Stimulated activated CD8-positive, alpha-beta memory T cell treated with anti-CD3 and anti-CD28 coated beads, Interleukin-7, amount 100 ng/mL, for 4 hours (primary cell): Measurements from ENCODE around the gene CNTNAP5.

Source experiments
- DNase-seq, 2 donors: peaks; one replicate each; pipeline ENCODE4 v3.0.0-alpha.2; 2020; ENCODE audit warnings: low read depth in 2 of 2

CNTNAP5 gene

DNA sequence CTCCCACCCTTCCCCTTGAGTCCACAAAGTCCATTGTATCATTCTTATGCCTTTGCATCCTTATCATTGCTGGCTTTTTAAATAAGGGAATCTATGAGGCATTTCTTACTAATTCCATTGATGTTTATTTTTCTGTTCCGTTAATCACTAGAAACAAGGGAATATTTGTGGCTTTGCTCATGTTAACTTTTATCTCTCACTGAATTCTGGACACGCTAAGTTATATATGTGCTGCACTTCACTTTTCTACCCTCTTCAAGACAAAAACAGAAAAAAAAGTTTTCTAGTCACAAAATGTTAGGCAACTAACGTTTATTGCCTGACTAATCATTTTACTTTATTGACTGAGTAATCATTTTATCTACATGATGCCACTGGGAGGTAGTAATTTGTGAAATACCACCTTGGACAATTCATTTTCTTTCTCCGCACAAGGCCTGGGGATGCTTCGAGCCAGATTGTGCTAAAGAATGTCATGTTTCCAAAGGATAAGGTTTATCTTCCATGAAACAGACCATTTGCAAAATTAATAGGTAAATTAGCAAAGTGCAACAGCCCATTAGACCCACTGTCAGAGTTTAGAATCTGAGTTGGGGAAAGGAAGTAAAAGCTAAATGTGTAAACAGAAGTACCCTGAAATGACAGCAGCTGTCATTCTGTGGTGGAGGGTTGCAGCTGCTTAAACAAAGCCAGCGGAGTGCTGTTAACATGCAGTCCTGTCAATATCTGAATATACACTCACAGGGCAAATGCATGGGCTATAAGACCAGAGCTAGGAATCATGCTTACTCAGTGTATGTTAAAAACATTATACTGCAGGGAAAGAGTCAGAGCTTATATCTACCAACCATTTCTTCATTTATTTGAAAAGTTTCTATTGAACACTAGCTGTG lies 658.7 kb downstream of the CNTNAP5 start:
- DNase-seq: no peak

DNA sequence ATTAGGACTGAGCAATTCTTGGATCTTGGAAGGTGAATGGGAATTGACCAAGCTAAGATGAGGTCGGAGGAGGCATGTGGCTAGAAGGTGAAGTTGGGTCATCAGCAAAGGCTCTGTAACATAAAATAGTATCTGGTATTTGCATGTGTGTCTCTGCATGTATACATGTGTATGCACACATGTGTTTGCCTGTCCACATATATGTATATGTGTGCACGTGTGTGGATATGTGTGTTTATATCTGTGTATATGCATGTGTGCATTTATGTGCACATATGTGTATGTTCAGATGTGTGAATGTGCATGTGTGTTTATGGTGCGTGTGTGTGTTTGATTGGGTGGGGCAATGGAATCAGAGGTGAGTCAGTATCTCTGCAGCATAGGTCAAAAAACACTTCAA lies 664.3 kb downstream of the CNTNAP5 start:
- no peak for DNase-seq

DNA sequence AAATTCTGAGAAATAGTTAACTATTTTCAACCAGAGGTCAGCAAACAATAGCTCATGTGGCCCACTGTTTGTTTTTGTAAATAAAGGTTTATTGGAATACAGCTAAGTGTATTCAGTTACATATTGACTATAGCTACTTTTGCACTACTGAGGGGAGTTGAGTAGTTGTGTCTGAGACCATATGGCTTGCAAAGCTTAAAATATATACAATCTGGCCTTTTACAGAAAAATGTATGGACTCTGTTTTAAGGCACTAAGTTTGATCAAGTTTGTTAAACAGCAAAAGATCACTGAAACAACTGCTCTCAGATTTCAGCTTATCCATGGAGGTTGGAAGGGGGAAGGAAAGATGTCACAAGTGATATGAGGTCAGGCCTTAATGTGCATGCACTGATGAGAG lies 667.1 kb downstream of the CNTNAP5 start:
- DNase-seq: no peak

DNA sequence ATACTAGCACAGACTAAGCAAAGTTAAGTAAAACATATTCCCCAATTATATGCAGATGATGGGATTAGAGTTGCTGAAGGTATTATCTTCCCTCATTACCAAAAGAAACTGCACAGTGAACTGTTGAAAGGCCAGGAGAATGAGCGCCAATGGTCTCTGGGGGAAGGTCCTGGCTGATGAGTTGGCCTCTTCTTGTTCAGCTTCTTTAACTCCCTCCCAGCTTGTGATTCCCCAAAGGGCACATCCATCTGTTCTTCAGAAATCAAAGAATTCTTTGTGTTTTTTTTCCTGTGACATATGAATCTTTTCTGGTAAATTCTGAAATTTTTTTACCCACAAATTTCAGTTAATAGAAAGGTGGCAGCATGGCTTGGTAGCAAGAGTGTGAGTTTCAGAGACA lies 667.6 kb downstream of the CNTNAP5 start:
- DNase-seq: no peak

DNA sequence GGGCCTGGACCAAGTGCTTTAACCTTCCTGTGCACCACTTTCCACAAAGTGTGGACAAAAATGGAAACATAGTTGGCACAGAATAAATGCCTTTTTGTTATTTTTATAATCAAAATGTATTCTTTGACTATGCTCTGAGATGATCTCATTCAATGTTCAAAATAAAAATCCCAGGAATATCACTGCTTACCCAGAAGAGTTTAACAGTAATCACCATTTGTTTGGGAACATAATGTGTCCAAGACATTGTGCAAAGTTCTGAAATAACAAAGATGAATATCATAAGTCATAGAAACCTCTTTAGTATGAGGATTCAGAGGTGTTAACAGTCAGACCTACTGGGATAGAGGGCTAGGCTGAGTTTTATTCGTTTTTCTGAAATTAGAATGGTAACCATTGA lies 668.1 kb downstream of the CNTNAP5 start:
- DNase-seq: no peak

DNA sequence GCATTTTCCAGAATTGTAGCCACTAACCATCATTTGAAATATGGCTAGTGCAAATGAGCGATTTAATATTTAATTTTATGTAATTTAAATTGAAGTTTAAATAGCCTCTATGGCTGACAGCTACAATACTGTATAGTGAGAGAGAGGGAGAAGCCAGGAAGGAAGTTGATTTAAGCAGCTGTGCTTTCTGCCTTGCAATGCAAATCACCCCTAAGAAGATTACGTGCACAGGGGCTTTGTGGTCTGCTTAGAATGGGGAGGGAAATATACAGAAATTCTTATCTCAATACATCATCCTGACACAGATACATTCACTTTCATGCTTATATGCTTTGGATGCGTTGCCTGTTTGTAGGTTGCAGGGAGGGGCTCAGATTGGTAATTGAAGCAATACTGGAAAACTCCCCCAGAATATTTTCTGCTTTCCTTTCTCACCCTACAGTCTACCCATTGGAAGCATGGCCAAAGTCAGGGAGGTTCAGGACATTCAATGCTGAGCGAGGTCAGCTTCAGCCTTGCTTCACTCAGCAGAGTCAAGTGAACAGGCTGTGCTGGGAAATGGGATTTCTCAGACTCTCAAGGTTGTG lies 674.0 kb downstream of the CNTNAP5 start:
- no peak for DNase-seq

DNA sequence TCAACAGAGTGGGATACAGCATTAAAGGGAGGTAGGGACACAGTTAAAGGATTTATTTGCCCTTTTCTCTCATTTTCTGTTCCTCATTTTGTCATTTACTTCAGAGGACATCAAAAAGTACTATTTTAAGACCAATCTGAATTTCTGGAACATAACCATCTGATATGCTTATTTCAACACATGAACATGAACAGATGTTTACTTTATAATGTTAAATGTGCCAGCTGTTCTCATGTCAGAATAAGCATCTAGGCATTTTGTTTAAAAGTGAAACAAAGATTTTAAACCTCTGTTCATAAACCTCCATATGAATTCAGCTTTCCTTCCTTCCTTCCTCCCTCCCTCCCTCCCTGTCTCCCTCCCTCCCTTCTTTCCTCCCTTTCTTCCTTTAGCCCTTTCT lies 677.7 kb downstream of the CNTNAP5 start:
- DNase-seq: no peak

DNA sequence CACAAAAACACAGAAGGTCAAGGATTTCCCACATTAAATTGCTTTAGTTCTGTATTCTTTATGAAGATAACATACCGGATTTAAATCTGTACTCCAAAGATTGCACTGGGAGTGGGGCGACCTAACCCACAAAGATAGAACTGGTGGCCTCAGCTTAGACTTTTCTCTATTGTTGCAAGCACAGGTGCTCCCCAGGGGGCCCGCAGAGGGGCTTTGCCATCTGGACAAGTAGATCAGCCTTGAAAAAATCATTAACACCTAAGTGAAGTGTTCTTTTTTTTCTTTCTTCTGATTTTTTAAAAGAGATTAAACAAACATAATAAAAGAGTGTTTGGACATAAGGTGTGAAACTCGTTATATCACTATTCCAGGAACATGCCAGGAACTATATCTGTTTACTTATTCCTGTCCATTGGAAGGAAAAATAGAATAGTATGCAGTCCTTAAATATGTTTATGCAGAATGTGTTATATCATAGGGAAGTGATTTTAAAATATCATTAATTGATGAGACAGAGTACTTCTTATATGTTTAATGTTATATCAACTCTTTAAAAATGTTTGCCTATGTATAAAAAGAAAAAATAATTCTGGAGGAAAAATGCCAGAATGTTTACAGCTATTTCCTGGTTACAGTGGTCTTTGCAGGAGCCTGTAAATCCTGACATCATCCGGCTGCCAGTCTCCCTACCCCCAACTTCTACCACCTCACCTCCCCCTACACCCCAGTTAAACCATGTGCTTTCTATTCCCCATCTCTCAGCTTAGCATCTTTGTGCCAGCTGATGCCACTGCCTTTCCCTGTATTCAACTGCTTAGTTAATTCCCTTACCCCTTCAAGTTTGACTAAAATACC lies 679.2 kb downstream of the CNTNAP5 start:
- no peak for DNase-seq

DNA sequence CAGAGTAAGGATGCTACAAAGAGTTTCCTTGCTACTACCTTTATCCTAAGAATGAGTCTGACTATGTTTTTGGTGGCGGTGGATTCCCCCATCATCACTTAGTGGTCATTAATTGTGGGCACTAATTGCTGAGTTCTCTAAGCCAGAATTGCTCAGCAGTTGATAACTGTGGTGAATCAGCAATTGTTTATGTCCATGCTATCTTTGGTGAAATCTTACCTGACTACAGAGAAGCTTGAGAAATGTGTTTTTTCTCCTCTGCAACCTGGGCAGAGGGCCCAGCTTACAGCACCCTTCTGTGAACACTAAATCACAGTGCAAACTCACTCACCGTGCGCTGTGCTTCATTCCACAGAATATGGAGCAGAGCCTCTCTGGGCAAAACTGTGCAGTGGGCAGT lies 683.6 kb downstream of the CNTNAP5 start:
- no peak for DNase-seq

DNA sequence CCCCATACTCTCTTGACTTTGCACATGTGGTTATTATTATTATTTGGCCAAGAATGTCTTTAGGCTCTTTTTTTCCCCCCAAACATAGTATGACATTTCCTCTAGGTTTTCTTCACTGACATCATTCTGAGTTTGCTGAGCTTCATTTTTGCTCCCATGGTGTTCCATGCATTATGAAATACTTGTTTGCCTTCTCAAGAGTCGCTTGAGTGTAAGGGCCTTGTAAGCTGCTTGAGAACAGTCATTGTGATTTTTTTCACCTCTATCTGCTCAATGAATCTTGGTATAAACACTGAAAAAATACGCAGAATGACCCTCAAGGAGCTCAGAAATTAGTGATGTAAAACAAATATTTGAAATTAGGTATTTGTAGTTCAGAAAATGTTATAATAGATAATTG lies 688.9 kb downstream of the CNTNAP5 start:
- DNase-seq: no peak

DNA sequence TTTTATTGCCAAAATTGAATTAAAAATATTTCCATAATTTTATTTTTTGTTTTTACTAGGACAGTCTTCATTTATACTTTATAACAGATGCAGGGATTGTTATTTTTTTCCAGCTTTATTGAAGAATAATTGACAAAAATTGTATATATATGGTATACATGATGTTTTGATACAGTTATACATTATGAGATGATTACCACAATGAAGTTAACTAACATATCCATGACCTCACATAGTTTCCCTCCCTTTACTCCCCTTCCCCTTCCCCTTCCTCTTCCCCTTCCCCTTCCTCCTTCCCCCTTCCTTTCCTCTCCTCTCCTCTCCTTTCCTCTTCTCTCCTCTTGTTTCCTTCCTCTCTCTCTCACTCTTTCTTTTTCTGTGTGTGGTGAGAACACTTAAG lies 700.1 kb downstream of the CNTNAP5 start:
- DNase-seq: no peak

DNA sequence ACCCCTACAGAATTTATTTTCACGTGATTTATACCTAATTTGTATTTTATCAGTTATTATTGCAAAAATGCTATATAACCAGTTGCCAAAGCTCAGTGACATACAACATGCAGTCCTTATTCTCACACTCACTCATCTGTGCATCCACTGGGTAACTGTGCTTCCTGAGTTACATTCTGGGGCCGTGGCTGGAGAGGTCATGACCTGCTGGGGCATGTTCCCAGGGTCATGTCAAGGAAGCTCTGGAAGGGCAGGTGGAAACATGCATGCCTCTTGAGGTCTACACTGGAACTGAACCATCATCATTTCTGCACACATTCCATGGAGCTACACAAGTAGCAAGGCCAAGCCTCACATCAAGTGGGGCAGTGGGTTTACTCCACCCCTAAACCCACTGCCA lies 715.5 kb downstream of the CNTNAP5 start:
- DNase-seq: no peak

DNA sequence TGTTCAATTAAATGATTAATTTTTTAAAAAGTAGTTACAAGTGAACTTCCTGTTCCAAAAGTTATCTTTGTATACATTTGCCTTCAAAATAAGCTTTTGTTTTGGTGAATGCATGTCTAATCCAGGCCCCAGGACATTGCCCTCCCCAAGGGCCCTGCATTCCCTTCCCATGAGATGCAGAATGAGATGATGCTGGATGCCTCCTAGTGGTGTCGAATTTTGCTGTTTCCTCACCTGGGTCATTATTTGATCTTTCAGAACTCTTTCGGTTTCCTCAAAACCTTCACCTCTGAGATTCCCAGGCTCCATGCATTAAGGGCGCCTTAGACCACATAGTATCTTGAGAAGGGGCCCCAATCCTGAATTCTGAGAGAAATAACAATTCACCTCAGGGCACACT lies 728.8 kb downstream of the CNTNAP5 start:
- DNase-seq: no peak

DNA sequence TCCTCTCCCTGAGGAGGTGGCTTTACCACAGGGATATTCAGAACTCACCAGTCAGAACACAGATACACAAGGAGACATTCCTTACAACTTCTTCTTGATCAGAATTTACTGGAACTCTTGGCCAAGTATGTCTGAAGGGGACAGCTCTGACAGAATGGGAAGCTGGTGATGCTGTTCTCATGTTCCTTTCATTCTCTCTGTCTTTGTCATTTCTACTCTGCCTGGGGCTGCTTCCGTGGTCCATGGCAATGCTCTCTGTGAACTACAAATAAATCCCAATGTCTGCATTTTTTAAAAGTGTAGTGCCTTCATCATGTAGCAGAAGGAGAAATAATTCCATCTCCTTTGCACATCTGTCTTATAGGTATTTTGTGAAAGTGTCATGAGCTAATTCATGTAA lies 730.3 kb downstream of the CNTNAP5 start:
- no peak for DNase-seq

DNA sequence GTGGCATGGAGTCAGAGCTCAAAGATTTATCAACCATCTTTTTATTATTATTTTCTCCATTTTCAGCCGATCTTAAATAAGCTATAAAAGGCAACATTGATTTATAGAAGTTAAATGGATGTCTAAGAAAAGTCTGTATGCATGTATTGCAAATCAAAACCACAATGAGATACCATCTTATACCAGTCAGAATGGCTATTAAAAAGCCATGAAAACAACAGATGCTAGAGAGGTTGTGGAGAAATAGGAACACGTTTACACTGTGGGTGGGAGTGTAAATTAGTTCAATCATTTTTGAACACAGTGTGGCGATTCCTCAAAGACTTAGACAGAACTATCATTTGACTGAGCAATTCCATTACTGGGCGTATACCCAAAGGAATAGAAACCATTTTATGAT lies 731.0 kb downstream of the CNTNAP5 start:
- DNase-seq: no peak

DNA sequence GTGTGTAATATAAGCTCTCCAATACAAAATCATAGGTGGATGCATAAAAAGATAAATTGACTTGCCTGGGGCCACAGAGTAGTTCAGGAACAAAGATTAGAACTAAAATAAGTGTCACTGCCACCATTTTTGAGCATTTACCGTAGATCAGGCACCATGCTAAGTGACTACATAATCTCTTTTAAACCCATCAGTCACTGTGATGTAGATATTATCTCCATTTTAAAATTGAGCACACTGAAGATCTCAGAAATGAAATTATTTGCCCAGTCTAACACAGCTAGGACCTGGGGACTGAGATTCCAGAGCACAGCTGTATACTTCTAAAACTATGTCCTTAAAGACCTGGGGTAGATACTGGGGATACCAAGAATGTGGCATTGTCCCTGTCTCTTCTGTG lies 737.3 kb downstream of the CNTNAP5 start:
- DNase-seq: no peak

DNA sequence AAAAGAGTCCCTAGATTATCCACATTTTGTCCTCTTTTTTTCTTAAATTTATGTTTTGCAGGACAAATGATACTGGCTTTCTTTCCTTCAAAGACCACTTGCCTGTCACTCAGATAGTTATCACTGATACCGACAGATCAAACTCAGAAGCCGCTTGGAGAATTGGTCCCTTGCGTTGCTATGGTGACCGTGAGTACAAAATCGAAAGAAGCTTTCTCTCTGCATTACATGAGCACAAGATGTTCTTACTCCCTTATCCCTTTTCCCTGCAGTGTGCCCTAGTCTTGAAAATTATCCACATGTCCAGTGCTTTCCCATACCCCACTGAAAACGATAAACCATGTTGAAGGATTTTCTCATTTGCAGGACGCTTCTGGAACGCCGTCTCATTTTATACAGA lies 738.5 kb downstream of the CNTNAP5 start:
- DNase-seq: no peak

DNA sequence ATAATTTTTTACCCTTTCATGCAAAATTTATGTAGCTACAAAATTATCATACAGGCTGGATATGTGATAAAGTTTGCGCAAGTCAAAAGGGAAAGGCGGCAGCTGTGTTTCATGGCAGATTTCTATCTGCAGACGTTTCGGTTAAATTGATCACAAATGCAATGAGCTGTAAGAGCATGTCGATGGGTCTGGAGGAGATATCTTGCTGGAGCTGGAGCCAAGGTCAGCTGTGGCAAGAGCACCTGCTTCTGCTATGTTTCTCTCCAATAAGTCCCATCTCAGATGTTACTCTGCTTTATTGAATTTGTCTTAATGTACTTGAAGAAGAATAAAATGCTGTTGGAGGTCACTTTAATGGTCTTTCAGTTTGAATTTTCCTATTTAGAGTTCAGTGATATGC lies 749.7 kb downstream of the CNTNAP5 start:
- no peak for DNase-seq

DNA sequence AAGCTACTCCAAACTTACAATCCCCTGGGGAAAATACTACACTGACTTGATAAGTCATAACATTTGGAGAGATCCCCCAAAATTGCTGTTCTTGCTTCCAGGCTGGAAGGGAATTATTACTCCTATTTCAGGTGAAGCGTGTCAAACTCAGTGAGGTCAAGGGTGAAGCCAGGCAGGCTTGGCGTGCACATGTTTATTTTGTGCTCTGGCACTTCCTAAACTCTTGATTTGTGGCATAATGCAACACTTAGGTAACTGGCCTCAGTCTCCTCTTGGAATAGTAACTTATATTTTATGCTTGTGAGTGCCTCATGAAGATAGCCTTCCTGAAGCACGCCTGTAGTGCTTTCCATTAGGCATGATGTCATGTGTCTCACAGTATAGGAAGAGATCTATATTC lies 751.2 kb downstream of the CNTNAP5 start:
- no peak for DNase-seq

DNA sequence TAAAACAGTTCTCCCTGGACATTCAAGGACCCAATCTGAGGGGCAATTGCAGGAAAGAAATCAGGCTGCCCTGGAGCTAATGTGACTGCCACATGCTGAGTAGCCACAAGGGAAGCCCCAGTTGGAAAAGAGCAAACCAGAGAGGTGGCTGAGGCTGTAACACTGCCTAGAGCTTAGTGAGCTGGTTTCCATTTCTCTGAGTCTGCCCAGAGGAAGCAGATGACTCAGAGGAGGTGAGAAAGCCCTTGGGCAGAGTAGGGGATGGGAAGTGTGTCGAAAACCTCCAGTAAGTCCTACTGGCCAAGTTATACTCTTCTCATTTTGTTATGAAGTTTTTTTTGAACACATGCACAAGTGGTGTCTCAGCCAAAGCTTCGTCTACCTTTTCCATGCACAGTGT lies 753.0 kb downstream of the CNTNAP5 start:
- DNase-seq: no peak

DNA sequence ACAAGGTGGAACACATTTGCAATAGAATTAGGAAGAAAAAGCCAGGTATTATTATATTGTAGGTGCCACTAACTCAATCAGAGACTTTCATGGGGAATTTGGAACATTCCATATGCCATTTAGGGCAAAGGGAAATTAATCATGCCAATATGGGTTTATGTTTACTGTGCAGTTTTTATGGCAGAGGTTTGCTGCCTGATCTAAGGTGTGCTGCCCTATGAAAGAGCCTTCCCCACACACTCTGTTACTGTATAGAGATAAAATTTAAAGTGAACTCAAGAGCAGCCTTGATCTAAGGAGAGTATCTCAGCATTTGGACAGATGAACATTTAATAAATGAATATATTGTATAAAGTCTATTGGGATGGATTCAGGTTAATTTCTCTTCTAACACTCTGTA lies 771.6 kb downstream of the CNTNAP5 start:
- DNase-seq: no peak

DNA sequence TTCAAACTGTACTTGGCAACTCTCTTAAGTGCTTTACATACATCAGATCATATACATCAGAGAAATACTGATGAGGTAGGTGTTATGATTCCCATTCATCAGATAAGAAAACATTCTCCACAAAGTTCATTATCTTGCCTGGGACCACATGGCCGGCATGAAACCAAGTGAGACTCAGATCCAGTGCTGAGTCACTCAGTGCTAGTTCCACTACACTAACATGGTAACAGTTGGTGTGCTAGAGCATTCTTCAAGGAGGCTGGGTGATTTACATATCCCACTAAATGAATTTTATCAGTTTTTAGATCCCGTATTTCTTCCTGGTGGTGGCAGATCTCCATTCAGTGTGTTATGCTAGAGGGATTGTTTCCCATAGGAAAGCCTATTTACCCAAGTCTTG lies 772.0 kb downstream of the CNTNAP5 start:
- no peak for DNase-seq

DNA sequence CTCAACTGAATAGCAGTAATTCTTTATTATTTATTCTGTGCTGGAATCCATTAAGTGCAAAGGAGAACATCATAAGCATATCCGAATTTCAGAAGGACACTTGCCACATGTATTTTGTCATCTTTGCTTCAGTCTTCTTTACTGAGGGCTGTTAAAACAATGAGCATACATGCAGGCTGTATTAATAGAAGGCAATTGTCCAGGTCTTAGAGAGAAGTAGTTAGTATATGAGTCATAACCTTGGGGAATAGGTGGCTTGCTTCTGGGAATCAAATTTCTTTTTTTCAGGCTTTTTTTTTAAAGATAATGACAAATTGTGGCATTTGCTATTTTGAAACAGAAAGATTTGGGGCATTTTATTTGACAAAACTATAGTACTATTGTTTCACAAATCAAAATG lies 773.5 kb downstream of the CNTNAP5 start:
- no peak for DNase-seq
